Measurements from ENCODE around the gene MON1B. TPM values are rescaled to one million over a fixed set of nuclear protein-coding genes. Genes with fewer than 3 reads are reported as not detected.

MON1B gene
- total and polyA plus RNA-seq, 2 of the 13 experiments (the other 11 are each of a cell fraction or from before 2014, with no cell fraction given), result 13.4 to 15.6 TPM

DNA sequence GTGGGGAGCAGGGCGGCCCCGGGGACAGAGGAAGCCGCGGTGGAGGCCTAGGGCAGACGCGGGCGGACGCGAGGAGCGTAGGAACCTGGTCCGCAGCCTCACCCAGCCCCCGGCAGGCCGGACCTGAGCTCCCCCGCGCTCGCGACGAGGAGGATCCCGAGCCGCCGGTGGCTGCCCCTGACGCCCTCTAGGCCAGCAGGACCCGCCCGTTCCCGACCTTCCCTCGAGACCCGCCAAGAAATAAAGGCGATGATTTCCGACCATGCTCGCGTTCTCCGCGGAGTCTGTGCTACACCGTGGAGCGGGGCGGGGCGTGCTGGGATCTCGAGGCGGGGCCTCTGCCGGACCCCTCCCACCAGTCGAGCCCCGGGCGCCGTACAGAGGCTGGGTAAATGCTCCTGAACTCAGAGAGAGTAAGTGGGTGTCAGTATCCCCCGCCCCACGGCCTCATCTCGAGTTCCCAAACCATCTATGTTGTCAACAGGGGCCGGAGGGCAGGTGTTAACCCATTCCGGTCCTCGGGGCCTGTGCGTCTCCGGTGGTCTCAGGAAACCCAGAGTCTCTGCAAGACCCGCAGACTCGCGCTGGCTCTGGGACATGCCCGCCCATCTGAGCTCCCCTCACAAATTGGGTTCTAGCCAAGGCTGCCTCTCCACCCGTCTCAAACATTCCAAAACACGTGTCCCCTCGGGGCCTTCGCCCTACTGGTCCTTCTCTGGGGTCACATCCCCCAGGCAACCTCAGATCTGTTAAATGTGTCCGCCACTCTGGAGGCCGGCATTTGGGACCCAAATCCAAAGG is 22.0 kb downstream of the MON1B start (continued):
- TF ChIP-seq, protein P1, sequence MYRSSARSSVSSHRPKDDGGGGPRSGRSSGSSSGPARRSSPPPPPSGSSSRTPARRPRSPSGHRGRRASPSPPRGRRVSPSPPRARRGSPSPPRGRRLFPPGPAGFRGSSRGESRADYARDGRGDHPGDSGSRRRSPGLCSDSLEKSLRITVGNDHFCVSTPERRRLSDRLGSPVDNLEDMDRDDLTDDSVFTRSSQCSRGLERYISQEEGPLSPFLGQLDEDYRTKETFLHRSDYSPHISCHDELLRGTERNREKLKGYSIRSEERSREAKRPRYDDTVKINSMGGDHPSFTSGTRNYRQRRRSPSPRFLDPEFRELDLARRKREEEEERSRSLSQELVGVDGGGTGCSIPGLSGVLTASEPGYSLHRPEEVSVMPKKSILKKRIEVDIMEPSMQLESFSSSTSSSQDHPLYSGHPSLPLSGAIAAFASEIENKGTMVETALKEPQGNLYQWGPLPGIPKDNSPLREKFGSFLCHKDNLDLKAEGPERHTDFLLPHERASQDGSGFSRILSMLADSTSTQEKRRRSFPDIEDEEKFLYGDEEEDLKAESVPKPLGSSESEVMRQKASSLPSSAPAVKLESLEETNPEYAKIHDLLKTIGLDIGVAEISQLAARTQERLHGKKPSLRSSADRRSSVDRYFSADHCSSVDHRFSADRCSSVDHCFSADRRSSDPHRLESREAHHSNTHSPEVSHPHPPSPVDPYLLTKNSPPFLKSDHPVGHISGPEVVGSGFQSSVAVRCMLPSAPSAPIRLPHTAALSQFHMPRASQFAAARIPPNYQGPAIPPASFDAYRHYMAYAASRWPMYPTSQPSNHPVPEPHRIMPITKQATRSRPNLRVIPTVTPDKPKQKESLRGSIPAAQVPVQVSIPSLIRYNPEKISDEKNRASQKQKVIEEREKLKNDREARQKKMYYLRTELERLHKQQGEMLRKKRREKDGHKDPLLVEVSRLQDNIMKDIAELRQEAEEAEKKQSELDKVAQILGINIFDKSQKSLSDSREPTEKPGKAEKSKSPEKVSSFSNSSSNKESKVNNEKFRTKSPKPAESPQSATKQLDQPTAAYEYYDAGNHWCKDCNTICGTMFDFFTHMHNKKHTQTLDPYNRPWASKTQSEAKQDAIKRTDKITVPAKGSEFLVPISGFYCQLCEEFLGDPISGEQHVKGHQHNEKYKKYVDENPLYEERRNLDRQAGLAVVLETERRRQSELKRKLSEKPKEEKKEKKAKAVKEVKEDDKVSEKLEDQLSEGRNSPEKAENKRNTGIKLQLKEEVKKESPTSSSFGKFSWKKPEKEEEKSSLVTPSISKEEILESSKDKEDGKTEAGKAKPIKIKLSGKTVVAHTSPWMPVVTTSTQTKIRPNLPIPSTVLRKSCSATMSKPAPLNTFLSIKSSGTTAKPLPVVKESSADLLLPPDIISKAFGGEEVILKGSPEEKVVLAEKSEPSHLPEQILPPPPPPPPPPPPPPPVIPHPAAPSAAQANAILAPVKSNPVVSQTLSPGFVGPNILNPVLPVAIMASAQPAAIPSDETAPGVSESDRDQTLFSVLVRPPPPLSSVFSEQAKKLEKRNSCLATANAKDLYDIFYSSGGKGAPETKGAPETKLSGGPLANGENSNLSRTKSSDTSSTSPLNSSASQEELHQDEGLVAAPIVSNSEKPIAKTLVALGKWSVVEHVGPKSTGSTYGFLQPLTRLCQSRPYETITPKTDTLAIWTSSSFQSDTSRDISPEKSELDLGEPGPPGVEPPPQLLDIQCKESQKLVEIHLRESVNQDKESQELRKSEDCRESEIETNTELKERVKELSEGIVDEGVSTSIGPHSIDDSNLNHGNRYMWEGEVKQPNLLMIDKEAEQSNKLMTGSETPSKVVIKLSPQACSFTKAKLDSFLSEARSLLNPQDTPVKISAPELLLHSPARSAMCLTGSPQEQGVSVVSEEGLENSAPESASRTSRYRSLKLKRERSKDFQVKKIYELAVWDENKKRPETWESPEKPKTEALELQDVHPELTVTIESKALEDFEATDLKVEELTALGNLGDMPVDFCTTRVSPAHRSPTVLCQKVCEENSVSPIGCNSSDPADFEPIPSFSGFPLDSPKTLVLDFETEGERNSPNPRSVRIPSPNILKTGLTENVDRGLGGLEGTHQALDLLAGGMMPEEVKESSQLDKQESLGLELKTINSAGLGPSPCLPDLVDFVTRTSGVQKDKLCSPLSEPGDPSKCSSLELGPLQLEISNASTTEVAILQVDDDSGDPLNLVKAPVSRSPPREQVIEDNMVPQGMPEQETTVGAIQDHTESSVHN (CRISPR knock-in tag; IDR thresholded peaks at IDR 0.05), result no peak
- TF ChIP-seq TEF (CRISPR knock-in tag; IDR thresholded peaks at IDR 0.05) (no peak), NONO (IDR thresholded peaks at IDR 0.05) (no peak), NONO (CRISPR knock-in tag; conservative IDR thresholded peaks at IDR 0.05) (no peak), NFE2L1 (CRISPR knock-in tag; IDR thresholded peaks at IDR 0.05; ENCODE audit: borderline replicate concordance) (no peak), ZSCAN31 (CRISPR knock-in tag; IDR thresholded peaks at IDR 0.05; ENCODE audit: low read depth) (no peak), ZNF616 (CRISPR knock-in tag; IDR thresholded peaks at IDR 0.05; ENCODE audit: low read depth) (no peak), POLR2AphosphoS5 (IDR thresholded peaks at IDR 0.05; ENCODE audit: low read depth, low read length) (no peak), KLF9 (CRISPR knock-in tag; IDR thresholded peaks at IDR 0.05; ENCODE audit: low read depth) (no peak), SRSF4 (IDR thresholded peaks at IDR 0.05; ENCODE audit: low read depth, low read length, poor library complexity, severe bottlenecking) (no peak)
- TF ChIP-seq, protein P2, sequence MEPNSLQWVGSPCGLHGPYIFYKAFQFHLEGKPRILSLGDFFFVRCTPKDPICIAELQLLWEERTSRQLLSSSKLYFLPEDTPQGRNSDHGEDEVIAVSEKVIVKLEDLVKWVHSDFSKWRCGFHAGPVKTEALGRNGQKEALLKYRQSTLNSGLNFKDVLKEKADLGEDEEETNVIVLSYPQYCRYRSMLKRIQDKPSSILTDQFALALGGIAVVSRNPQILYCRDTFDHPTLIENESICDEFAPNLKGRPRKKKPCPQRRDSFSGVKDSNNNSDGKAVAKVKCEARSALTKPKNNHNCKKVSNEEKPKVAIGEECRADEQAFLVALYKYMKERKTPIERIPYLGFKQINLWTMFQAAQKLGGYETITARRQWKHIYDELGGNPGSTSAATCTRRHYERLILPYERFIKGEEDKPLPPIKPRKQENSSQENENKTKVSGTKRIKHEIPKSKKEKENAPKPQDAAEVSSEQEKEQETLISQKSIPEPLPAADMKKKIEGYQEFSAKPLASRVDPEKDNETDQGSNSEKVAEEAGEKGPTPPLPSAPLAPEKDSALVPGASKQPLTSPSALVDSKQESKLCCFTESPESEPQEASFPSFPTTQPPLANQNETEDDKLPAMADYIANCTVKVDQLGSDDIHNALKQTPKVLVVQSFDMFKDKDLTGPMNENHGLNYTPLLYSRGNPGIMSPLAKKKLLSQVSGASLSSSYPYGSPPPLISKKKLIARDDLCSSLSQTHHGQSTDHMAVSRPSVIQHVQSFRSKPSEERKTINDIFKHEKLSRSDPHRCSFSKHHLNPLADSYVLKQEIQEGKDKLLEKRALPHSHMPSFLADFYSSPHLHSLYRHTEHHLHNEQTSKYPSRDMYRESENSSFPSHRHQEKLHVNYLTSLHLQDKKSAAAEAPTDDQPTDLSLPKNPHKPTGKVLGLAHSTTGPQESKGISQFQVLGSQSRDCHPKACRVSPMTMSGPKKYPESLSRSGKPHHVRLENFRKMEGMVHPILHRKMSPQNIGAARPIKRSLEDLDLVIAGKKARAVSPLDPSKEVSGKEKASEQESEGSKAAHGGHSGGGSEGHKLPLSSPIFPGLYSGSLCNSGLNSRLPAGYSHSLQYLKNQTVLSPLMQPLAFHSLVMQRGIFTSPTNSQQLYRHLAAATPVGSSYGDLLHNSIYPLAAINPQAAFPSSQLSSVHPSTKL (CRISPR knock-in tag; IDR thresholded peaks at IDR 0.05), result no peak
- TF ChIP-seq, protein P3, sequence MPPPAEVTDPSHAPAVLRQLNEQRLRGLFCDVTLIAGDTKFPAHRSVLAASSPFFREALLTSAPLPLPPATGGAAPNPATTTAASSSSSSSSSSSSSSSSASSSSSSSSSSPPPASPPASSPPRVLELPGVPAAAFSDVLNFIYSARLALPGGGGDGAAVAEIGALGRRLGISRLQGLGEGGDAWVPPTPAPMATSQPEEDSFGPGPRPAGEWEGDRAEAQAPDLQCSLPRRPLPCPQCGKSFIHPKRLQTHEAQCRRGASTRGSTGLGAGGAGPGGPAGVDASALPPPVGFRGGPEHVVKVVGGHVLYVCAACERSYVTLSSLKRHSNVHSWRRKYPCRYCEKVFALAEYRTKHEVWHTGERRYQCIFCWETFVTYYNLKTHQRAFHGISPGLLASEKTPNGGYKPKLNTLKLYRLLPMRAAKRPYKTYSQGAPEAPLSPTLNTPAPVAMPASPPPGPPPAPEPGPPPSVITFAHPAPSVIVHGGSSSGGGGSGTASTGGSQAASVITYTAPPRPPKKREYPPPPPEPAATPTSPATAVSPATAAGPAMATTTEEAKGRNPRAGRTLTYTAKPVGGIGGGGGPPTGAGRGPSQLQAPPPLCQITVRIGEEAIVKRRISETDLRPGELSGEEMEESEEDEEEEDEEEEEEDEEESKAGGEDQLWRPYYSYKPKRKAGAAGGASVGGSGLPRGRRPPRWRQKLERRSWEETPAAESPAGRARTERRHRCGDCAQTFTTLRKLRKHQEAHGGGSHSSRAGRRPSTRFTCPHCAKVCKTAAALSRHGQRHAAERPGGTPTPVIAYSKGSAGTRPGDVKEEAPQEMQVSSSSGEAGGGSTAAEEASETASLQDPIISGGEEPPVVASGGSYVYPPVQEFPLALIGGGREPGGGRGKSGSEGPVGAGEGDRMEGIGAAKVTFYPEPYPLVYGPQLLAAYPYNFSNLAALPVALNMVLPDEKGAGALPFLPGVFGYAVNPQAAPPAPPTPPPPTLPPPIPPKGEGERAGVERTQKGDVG (CRISPR knock-in tag; IDR thresholded peaks at IDR 0.05; ENCODE audit: borderline replicate concordance), result no peak
